Measurements from ENCODE around the gene UBR2. TPM values are rescaled to one million over a fixed set of nuclear protein-coding genes. Genes with fewer than 3 reads are reported as not detected.

UBR2 gene
- total RNA-seq, 6 experiments from 2014 or later: 14.0 to 22.8 (median 16.7) TPM

DNA sequence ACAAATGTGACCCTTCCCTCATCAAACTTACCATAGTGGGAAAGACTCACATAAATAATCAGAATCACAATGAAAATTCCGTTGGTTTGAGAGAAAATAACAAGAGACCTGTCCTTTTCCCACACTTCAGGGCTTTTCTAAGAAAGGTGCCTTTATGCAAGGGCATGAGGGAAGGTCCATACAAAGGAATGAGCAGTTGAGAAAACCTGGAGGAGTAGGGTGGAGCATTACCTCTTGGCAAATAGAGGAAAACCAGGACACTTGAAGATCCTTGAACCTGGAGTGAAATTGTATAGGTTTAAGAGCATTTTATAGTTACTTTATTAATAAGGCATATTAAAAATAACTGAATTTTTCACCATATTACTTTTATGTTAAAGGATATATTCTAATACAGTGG lies 54.3 kb downstream of the UBR2 start:
- no peak overlapping the region for H3K4me3 ChIP-seq
- intact Hi-C loops (cut with DNase I): no loop called here
- TF ChIP-seq, protein P1, sequence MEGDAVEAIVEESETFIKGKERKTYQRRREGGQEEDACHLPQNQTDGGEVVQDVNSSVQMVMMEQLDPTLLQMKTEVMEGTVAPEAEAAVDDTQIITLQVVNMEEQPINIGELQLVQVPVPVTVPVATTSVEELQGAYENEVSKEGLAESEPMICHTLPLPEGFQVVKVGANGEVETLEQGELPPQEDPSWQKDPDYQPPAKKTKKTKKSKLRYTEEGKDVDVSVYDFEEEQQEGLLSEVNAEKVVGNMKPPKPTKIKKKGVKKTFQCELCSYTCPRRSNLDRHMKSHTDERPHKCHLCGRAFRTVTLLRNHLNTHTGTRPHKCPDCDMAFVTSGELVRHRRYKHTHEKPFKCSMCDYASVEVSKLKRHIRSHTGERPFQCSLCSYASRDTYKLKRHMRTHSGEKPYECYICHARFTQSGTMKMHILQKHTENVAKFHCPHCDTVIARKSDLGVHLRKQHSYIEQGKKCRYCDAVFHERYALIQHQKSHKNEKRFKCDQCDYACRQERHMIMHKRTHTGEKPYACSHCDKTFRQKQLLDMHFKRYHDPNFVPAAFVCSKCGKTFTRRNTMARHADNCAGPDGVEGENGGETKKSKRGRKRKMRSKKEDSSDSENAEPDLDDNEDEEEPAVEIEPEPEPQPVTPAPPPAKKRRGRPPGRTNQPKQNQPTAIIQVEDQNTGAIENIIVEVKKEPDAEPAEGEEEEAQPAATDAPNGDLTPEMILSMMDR (IDR thresholded peaks at IDR 0.05): no peak
- no peak for TF ChIP-seq POLR2A (IDR thresholded peaks at IDR 0.05)
- H3K4me1 ChIP-seq: no peaks in the 10 kb centered on the region
- no peaks in the 10 kb centered on the region for H3K27me3 ChIP-seq
- WGBS (ENCODE audit: insufficient coverage, low coverage, low lambda C conversion rate, missing lambda C conversion rate): 75% methylated on average over 1 of the region's 1 CpG
- H3K36me3 ChIP-seq: peaks cover 3 to 52% (median 17%) of the 10 kb centered on the region in 4 donors
- ATAC-seq (no peak), DNase-seq (no peak)
- no peak overlapping the region for H3K27ac ChIP-seq
- H3K9me3 ChIP-seq: no peaks in the 10 kb centered on the region

DNA sequence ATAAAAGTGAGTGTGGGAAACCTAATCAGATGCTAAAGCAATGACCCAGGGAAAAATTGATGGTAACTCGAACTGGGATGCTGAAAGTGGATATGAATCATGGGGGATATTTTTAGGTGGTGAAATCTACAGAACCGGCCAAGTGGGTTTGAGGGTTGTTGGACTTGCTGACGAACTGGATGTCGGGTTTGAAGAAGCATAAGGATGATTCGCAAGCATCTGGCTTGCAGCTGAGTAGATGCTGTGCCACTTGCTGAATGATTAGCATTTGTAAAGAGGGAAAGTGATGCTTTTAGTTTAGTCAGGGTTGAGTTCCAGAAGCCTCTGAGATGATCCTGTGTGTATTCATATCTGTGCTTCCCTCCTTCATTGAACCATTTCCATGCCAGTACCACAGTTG lies 54.9 kb downstream of the UBR2 start:
- intact Hi-C loops (cut with DNase I): no loop called here
- TF ChIP-seq POLR2A (IDR thresholded peaks at IDR 0.05): no peak
- TF ChIP-seq, protein P1 (IDR thresholded peaks at IDR 0.05): no peak
- H3K4me3 ChIP-seq: no peak overlapping the region

DNA sequence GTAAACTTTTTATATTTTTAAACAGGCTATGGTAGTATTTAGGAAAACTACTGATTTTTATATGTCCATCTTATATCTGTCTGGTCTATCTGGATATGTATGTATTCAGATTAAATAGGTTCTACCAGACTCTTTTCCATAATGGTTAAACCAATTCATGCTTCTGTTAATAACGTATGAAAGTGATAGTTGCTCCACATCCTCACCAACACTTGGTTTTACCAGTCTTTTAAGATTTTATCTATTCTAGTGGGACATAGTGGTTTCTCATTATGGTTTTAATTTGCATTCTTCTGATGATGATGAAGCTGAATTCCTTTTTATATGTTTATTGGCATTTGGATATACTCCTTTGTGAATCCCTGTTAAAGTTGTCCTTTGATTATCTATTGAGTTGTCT lies 56.1 kb downstream of the UBR2 start:
- no peak for DNase-seq
- no peak overlapping the region for H3K4me3 ChIP-seq
- H3K27me3 ChIP-seq: no peaks in the 10 kb centered on the region
- no peaks in the 10 kb centered on the region for H3K4me1 ChIP-seq
- TF ChIP-seq, protein P1 (IDR thresholded peaks at IDR 0.05): no peak
- TF ChIP-seq POLR2A (IDR thresholded peaks at IDR 0.05): no peak
- intact Hi-C loops (cut with DNase I): no loop called here
- H3K36me3 ChIP-seq: peaks cover 3 to 50% (median 17%) of the 10 kb centered on the region in 4 donors
- H3K27ac ChIP-seq: no peak overlapping the region
- H3K9me3 ChIP-seq: no peaks in the 10 kb centered on the region
- WGBS (ENCODE audit: insufficient coverage, low coverage, low lambda C conversion rate, missing lambda C conversion rate): 83% methylated on average over 1 of the region's 1 CpG
- ATAC-seq: no peak

More for the DNA sequence above, 54.9 kb downstream of the UBR2 start:
- no peaks in the 10 kb centered on the region for H3K4me1 ChIP-seq
- H3K27me3 ChIP-seq: no peaks in the 10 kb centered on the region
- no peak overlapping the region for H3K27ac ChIP-seq
- ATAC-seq (no peak), DNase-seq (no peak)
- H3K36me3 ChIP-seq: peaks cover 3 to 48% (median 17%) of the 10 kb centered on the region in 4 donors
- 80% methylated on average over 5 of the region's 5 CpGs for WGBS (ENCODE audit: insufficient coverage, low coverage, low lambda C conversion rate, missing lambda C conversion rate)
- no peaks in the 10 kb centered on the region for H3K9me3 ChIP-seq

DNA sequence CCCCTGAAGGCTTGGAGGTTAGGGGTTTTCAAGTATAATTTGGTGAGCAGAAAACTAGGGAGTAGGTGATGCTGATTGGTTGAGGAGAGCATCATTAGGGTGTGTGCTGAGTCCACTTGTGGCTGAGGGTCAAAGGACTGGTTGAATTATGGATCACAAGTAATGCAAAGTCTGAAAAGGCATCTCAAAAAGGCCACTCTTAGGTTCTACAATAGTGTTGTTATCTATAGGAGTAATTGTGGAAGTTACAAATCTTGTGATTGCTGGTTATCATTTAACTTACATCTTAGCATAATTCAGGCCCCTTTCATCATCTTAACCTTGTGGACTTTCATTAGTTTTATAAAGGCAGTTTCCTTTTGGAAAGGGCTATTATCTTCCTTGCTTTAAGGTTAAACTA lies 60.8 kb downstream of the UBR2 start:
- Histone ChIP-seq H3K36me3 (peaks cover 0 to 26% (median 1%) of the 10 kb centered on the region in 4 donors), H3K4me3 (no peak overlapping the region), H3K4me1 (no peaks in the 10 kb centered on the region), H3K27me3 (no peaks in the 10 kb centered on the region), H3K9me3 (no peaks in the 10 kb centered on the region), H3K27ac (no peak overlapping the region)
- intact Hi-C loops (cut with DNase I): no loop called here
- DNase-seq: no peak
- TF ChIP-seq, protein P1 (IDR thresholded peaks at IDR 0.05): no peak
- ATAC-seq: no peak

DNA sequence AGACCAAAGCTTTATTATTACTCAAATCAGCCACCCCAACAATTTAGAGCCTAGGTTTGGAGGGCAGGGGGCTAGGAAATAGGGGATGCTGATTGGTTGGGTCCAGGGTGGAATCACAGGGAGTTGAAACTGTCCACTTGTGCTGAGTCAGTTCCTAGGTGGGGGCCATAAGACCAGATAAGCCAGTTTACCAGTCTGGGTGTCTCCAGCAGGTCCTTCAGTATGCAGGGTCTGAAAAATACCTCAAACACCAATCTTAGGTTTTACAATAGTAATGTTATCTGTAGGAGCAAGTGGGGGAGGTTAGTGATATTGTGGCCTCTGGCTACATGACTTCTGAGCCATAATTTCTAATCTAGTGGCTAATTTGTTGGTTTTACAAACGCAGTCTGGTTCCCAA lies 63.2 kb downstream of the UBR2 start:
- ATAC-seq (no peak), DNase-seq (no peak)
- Histone ChIP-seq H3K9me3 (no peaks in the 10 kb centered on the region), H3K27ac (no peak overlapping the region), H3K27me3 (no peaks in the 10 kb centered on the region), H3K36me3 (peaks cover 0 to 35% (median 0%) of the 10 kb centered on the region in 4 donors), H3K4me3 (no peak overlapping the region), H3K4me1 (no peaks in the 10 kb centered on the region)
- intact Hi-C loops (cut with DNase I): no loop called here
- WGBS (ENCODE audit: insufficient coverage, low coverage, low lambda C conversion rate, missing lambda C conversion rate): 67% methylated on average over 1 of the region's 1 CpG
- TF ChIP-seq POLR2A (IDR thresholded peaks at IDR 0.05): no peak
- TF ChIP-seq, protein P1 (IDR thresholded peaks at IDR 0.05): no peak

Data from right lobe of liver (tissue), 6 donors.